Measurements from ENCODE around the gene KCNE1.
"Not testable (repeated sequence)": the region's sequence is repeated elsewhere in the genome, so short reads cannot be mapped to it uniquely, and the experiment has no call there.

Gene KCNE1

GRCh38 chr21:34499116-34499515 is 12.9 kb downstream of the KCNE1 start:
- no peak for DNase-seq (ENCODE audit: low read depth)
- TF ChIP-seq MAX (IDR thresholded peaks at IDR 0.05; ENCODE audit: low read depth, low read length) (no peak), POLR2A (IDR thresholded peaks at IDR 0.05; ENCODE audit: extremely low read depth, insufficient read length) (no peak), CTCF (IDR thresholded peaks at IDR 0.05; ENCODE audit: low read depth, low read length) (no peak), MYC (IDR thresholded peaks at IDR 0.05; ENCODE audit: low read depth, low read length) (no peak)
- no peak overlapping the region for H3K4me3 ChIP-seq (ENCODE audit: low read depth, low read length)

- no peak overlapping the region for H3K4me3 ChIP-seq (ENCODE audit: low read depth, low read length)
- DNase-seq (ENCODE audit: low read depth): no peak
- TF ChIP-seq MYC (IDR thresholded peaks at IDR 0.05; ENCODE audit: low read depth, low read length) (no peak), MAX (IDR thresholded peaks at IDR 0.05; ENCODE audit: low read depth, low read length) (no peak), POLR2A (IDR thresholded peaks at IDR 0.05; ENCODE audit: extremely low read depth, insufficient read length) (no peak), CTCF (IDR thresholded peaks at IDR 0.05; ENCODE audit: low read depth, low read length) (no peak)
Measured at GRCh38 chr21:34498623-34499022, 13.4 kb downstream of the KCNE1 start.

- H3K4me3 ChIP-seq (ENCODE audit: low read depth, low read length); DNase-seq (ENCODE audit: low read depth): not testable (repeated sequence)
Measured at GRCh38 chr21:34483854-34484253, 28.2 kb downstream of the KCNE1 start.

GRCh38 chr21:34483435-34483834 is 28.6 kb downstream of the KCNE1 start:
- DNase-seq (ENCODE audit: low read depth); H3K4me3 ChIP-seq (ENCODE audit: low read depth, low read length): not testable (repeated sequence)

- not testable (repeated sequence) for DNase-seq (ENCODE audit: low read depth); H3K4me3 ChIP-seq (ENCODE audit: low read depth, low read length)
Measured at GRCh38 chr21:34467333-34467732, 44.7 kb downstream of the KCNE1 start.

GRCh38 chr21:34459426-34459825 is 52.6 kb downstream of the KCNE1 start:
- not testable (repeated sequence) for DNase-seq (ENCODE audit: low read depth); H3K4me3 ChIP-seq (ENCODE audit: low read depth, low read length)

- DNase-seq (ENCODE audit: low read depth): not testable (repeated sequence)
Measured at GRCh38 chr21:34458266-34458665, 53.7 kb downstream of the KCNE1 start.

GRCh38 chr21:34456180-34456579 is 55.8 kb downstream of the KCNE1 start:
- DNase-seq (ENCODE audit: low read depth); H3K4me3 ChIP-seq (ENCODE audit: low read depth, low read length): not testable (repeated sequence)

More at GRCh38 chr21:34458266-34458665, 53.7 kb downstream of the KCNE1 start:
- H3K4me3 ChIP-seq (ENCODE audit: low read depth, low read length): not testable (repeated sequence)

GRCh38 chr21:34455628-34456027 is 56.4 kb downstream of the KCNE1 start:
- not testable (repeated sequence) for DNase-seq (ENCODE audit: low read depth); H3K4me3 ChIP-seq (ENCODE audit: low read depth, low read length)

GRCh38 chr21:34447018-34447417 is 65.0 kb downstream of the KCNE1 start:
- not testable (repeated sequence) for H3K4me3 ChIP-seq (ENCODE audit: low read depth, low read length); DNase-seq (ENCODE audit: low read depth)

- not testable (repeated sequence) for DNase-seq (ENCODE audit: low read depth)
Measured at GRCh38 chr21:34443486-34443885, 68.5 kb downstream of the KCNE1 start.

GRCh38 chr21:34429710-34430109 is 82.3 kb downstream of the KCNE1 start:
- not testable (repeated sequence) for H3K4me3 ChIP-seq (ENCODE audit: low read depth, low read length); DNase-seq (ENCODE audit: low read depth)

More at GRCh38 chr21:34443486-34443885, 68.5 kb downstream of the KCNE1 start:
- H3K4me3 ChIP-seq (ENCODE audit: low read depth, low read length): not testable (repeated sequence)

GRCh38 chr21:34428441-34428840 is 83.6 kb downstream of the KCNE1 start:
- not testable (repeated sequence) for DNase-seq (ENCODE audit: low read depth); H3K4me3 ChIP-seq (ENCODE audit: low read depth, low read length)

- H3K4me3 ChIP-seq (ENCODE audit: low read depth, low read length); DNase-seq (ENCODE audit: low read depth): not testable (repeated sequence)
Measured at GRCh38 chr21:34427339-34427738, 84.7 kb downstream of the KCNE1 start.

- H3K4me3 ChIP-seq (ENCODE audit: low read depth, low read length); DNase-seq (ENCODE audit: low read depth): not testable (repeated sequence)
Measured at GRCh38 chr21:34423805-34424204, 88.2 kb downstream of the KCNE1 start, which contains the start of gene SMIM34. TSS of gene SMIM34 (minus strand) at chr21:34423951. CDS start at chr21:34423839, 112 bp downstream.

- H3K4me3 ChIP-seq (ENCODE audit: low read depth, low read length); DNase-seq (ENCODE audit: low read depth): not testable (repeated sequence)
Measured at GRCh38 chr21:34417448-34418077, 94.4 kb downstream of the KCNE1 start.

All from NB4 (cell line).